ENCODE data around the gene ZKSCAN3. TPM values are rescaled to one million over a fixed set of nuclear protein-coding genes. Genes with fewer than 3 reads are reported as not detected.

The ZKSCAN3 gene
- polyA plus RNA-seq, 2 of the 4 experiments (the other 2 are of a cell fraction), result 1.6 to 2.7 TPM

- POLR2A ChIA-PET, result interaction anchor here (0.6 to 1.9 kb wide), 7 partner anchors 20 to 463 kb away, joined by 3 to 12 read pairs (median 5); partner anchors contain the start of genes PGBD1, ZKSCAN4, ZKSCAN8 and ZSCAN26
- under 1% methylated on average over 15 of the region's 19 CpGs for WGBS (ENCODE audit: missing lambda C conversion rate)
- no peaks in the 10 kb centered on the region for H3K9me3 ChIP-seq
- H3K4me3 ChIP-seq, result peak overlapping the region; percentile 54
- H3K4me2 ChIP-seq, result peak overlapping the region; percentile 73
- CTCF ChIA-PET, result interaction anchor here (0.6 to 3.3 kb wide), 46 partner anchors 9 to 837 kb away, joined by 3 to 17 read pairs (median 4); partner anchors contain the start of genes ZKSCAN4, ZKSCAN8, ZSCAN12 and ZSCAN26
- peak overlapping the region; percentile 59 to 87; a peak in 5 of 6 replicates for H3K27ac ChIP-seq
- FAIRE-seq, result no peak
- peak; percentile 93 to 96 for ATAC-seq
- TF ChIP-seq FOXS1 (CRISPR knock-in tag; IDR thresholded peaks at IDR 0.05) (no peak), RAD21 (conservative IDR thresholded peaks at IDR 0.05 in 1 of 2, IDR thresholded peaks at IDR 0.05 in 1 of 2) (peak; percentile 61 to 68), NFE2L2 (conservative IDR thresholded peaks at IDR 0.05; ENCODE audit: low read length) (no peak), CHD2 (IDR thresholded peaks at IDR 0.05; ENCODE audit: low read length, partially characterized antibody) (no peak), CHD4 (IDR thresholded peaks at IDR 0.05; ENCODE audit: borderline replicate concordance) (no peak), HOXB13 (CRISPR knock-in tag; IDR thresholded peaks at IDR 0.05; ENCODE audit: low read depth) (no peak), MYC (IDR thresholded peaks at IDR 0.05; ENCODE audit: borderline replicate concordance, low read length) (no peak), HOXA7 (CRISPR knock-in tag; IDR thresholded peaks at IDR 0.05) (no peak), EHF (CRISPR knock-in tag; IDR thresholded peaks at IDR 0.05) (no peak), HOXB5 (CRISPR knock-in tag; IDR thresholded peaks at IDR 0.05) (no peak), TP53 (CRISPR knock-in tag; IDR thresholded peaks at IDR 0.05) (no peak), ATOH8 (CRISPR knock-in tag; IDR thresholded peaks at IDR 0.05; ENCODE audit: low read depth) (no peak), CTCF (IDR thresholded peaks at IDR 0.05) (peak; percentile 58)
- peaks cover 19% of the 10 kb centered on the region for H3K4me1 ChIP-seq
- peak; percentile 48 to 81 for DNase-seq (ENCODE audit: low read depth in 1 of 2, low spot score in 1 of 2)
Observed at GRCh38 chr6:28355743-28356665, 6.3 kb downstream of the ZKSCAN3 start.

- ChIA-PET CTCF (interaction anchor here (0.9 to 3.3 kb wide), 32 partner anchors 9 to 838 kb away, joined by 3 to 17 read pairs (median 4); partner anchors contain the start of genes ZKSCAN8, ZSCAN26 and ZSCAN31), POLR2A (interaction anchor here (1.0 to 1.9 kb wide), 3 partner anchors 21 to 104 kb away, joined by 4 to 12 read pairs (median 6); partner anchors contain the start of genes PGBD1, ZKSCAN4 and ZSCAN31)
- FAIRE-seq, result no peak
- Histone ChIP-seq H3K27ac (peak overlapping the region; percentile 56 to 87; a peak in 4 of 6 replicates), H3K4me2 (peak overlapping the region; percentile 73), H3K4me1 (peaks cover 19% of the 10 kb centered on the region), H3K4me3 (no peak overlapping the region), H3K9me3 (no peaks in the 10 kb centered on the region)
- 74% methylated on average over 7 of the region's 7 CpGs for WGBS (ENCODE audit: missing lambda C conversion rate)
- ATAC-seq, result no peak
- DNase-seq (ENCODE audit: low read depth in 1 of 2, low spot score in 1 of 2), result no peak
- no peak for TF ChIP-seq REST (IDR thresholded peaks at IDR 0.05)
- TF ChIP-seq RCOR1 (IDR thresholded peaks at IDR 0.05; ENCODE audit: low read depth, low read length), result no peak
- TF ChIP-seq HOXA7 (CRISPR knock-in tag; IDR thresholded peaks at IDR 0.05), result no peak
- TF ChIP-seq EP300 (IDR thresholded peaks at IDR 0.05), result no peak
- no peak for TF ChIP-seq BCL3 (IDR thresholded peaks at IDR 0.05)
- no peak for TF ChIP-seq RFX5 (IDR thresholded peaks at IDR 0.05)
- TF ChIP-seq PBX3 (IDR thresholded peaks at IDR 0.05), result no peak
- TF ChIP-seq SMC3 (IDR thresholded peaks at IDR 0.05), result no peak
- TF ChIP-seq CBX8 (IDR thresholded peaks at IDR 0.05), result no peak
- TF ChIP-seq RNF2 (IDR thresholded peaks at IDR 0.05; ENCODE audit: borderline replicate concordance, low read depth), result no peak
- no peak for TF ChIP-seq RAD21 (conservative IDR thresholded peaks at IDR 0.05 in 1 of 2, IDR thresholded peaks at IDR 0.05 in 1 of 2)
- TF ChIP-seq E2F6 (IDR thresholded peaks at IDR 0.05; ENCODE audit: borderline replicate concordance, low read depth), result no peak
- no peak for TF ChIP-seq ATOH8 (CRISPR knock-in tag; IDR thresholded peaks at IDR 0.05; ENCODE audit: low read depth)
Observed at GRCh38 chr6:28356666-28357020, 6.9 kb downstream of the ZKSCAN3 start.

Measured in A549 (cell line).